ENCODE measurements around the gene ADAD2. TPM values are rescaled to one million over a fixed set of nuclear protein-coding genes. Genes with fewer than 3 reads are reported as not detected.

Gene ADAD2
- total and polyA plus RNA-seq, 2 donors (not counting 1 experiment from before 2014, with no cell fraction given) = 0.06 TPM; not detected in 1

DNA sequence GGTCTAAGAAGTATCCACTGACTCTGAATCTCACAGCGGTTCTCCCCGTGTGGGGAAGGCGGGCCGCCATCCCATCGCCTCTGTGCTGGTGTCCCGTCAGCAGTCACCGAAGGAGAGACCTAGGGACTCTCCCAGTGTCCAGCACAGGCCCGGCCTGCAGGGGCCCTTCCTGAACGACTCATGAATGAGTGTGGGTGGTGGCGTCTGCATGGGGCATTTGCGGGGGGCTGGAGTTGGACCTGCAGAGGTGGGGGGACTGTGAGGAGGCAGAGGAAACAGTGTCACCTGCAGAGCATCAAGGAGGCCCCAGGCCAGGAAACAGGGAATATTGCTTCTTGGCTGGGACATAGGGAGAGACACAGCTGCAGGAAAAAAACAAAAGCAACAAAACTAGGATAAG lies 38.5 kb downstream of the ADAD2 start:
- H2AFZ ChIP-seq (ENCODE audit: insufficient read depth, low read depth, low read length, poor library complexity, severe bottlenecking) = no peak overlapping the region
- no peaks in the 10 kb centered on the region for H3K4me1 ChIP-seq (ENCODE audit: control insufficient read depth in 2 of 2, insufficient read depth in 2 of 2, low read length in 2 of 2)
- DNase-seq (no peak), ATAC-seq (ENCODE audit: low read depth) (no peak)
- H3K4me2 ChIP-seq (replicated peaks; ENCODE audit: low read depth, low read length, poor library complexity, severe bottlenecking) = no peak overlapping the region
- no peak overlapping the region for H3K27ac ChIP-seq (ENCODE audit: low read length in 2 of 2)
- no peaks in the 10 kb centered on the region for H3K79me2 ChIP-seq (ENCODE audit: control insufficient read depth, insufficient read depth, low read length)
- TF ChIP-seq, protein P1, sequence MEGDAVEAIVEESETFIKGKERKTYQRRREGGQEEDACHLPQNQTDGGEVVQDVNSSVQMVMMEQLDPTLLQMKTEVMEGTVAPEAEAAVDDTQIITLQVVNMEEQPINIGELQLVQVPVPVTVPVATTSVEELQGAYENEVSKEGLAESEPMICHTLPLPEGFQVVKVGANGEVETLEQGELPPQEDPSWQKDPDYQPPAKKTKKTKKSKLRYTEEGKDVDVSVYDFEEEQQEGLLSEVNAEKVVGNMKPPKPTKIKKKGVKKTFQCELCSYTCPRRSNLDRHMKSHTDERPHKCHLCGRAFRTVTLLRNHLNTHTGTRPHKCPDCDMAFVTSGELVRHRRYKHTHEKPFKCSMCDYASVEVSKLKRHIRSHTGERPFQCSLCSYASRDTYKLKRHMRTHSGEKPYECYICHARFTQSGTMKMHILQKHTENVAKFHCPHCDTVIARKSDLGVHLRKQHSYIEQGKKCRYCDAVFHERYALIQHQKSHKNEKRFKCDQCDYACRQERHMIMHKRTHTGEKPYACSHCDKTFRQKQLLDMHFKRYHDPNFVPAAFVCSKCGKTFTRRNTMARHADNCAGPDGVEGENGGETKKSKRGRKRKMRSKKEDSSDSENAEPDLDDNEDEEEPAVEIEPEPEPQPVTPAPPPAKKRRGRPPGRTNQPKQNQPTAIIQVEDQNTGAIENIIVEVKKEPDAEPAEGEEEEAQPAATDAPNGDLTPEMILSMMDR (IDR thresholded peaks at IDR 0.05) = no peak
- TF ChIP-seq EZH2 (IDR thresholded peaks at IDR 0.05; ENCODE audit: borderline replicate concordance, insufficient read depth, low read depth, low read length, poor library complexity, severe bottlenecking) = no peak
- H3K9me3 ChIP-seq (ENCODE audit: control extremely low read depth in 1 of 3, control insufficient read depth in 2 of 3, insufficient read depth in 1 of 3, low read length in 2 of 3) = no peaks in the 10 kb centered on the region
- ChIA-PET POLR2A (no interaction called here), CTCF (no interaction called here)
- WGBS (ENCODE audit: insufficient coverage) = 97% methylated on average over 11 of the region's 11 CpGs
- Mint-ChIP-seq H3K27ac (no peak overlapping the region), H3K4me1 (no peaks in the 10 kb centered on the region), H3K27me3 (peaks cover 28% of the 10 kb centered on the region), H3K4me3 (no peak overlapping the region), H3K9me3 (ENCODE audit: insufficient read depth) (no peaks in the 10 kb centered on the region)
- H3K4me3 ChIP-seq (ENCODE audit: control extremely low read depth in 1 of 5, extremely low read depth in 1 of 5, insufficient read depth in 1 of 5, low read depth in 2 of 5, low read length in 4 of 5) = no peak overlapping the region
- peaks cover 0 to 6% (median 0%) of the 10 kb centered on the region in 4 experiments for H3K27me3 ChIP-seq (replicated peaks in 1 of 4; ENCODE audit: control extremely low read depth in 1 of 4, control insufficient read depth in 3 of 4, insufficient read depth in 4 of 4, low read length in 3 of 4)
- H3K9ac ChIP-seq (ENCODE audit: low read length) = no peak overlapping the region
- intact Hi-C loops (cut with micrococcal nuclease) = no loop called here
- no peaks in the 10 kb centered on the region for H4K20me1 ChIP-seq (ENCODE audit: control insufficient read depth, insufficient read depth, low read length, poor library complexity, severe bottlenecking)
- no peaks in the 10 kb centered on the region for H3K36me3 ChIP-seq (replicated peaks in 1 of 2; ENCODE audit: control extremely low read depth in 1 of 2, control insufficient read depth in 1 of 2, extremely low read depth in 1 of 2, insufficient read depth in 2 of 2, low read length in 1 of 2)

DNA sequence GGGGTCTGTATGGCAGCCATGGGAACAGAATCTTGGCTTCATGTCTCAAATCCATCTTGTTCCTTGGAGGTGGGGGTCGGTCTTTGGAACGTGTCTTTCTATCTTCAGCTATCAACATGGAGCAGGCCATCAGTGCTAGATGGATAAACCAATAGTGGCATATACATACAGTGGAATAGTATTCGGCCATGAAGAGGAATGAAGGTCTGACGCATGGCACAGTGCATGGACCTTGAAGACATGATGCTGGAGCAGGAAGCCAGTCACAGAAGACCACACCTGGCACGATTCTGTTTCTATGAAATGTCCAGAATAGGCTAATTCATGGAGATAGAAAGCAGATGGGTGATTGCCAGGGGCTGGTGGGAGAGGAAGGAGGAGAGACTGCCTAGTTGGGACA lies 41.1 kb downstream of the ADAD2 start:
- DNase-seq (no peak), ATAC-seq (ENCODE audit: low read depth) (no peak)
- Mint-ChIP-seq H3K27ac (no peak overlapping the region), H3K27me3 (peaks cover 15% of the 10 kb centered on the region), H3K9me3 (ENCODE audit: insufficient read depth) (no peaks in the 10 kb centered on the region), H3K4me1 (no peaks in the 10 kb centered on the region), H3K4me3 (no peak overlapping the region)
- Histone ChIP-seq H2AFZ (ENCODE audit: insufficient read depth, low read depth, low read length, poor library complexity, severe bottlenecking) (no peak overlapping the region), H3K36me3 (replicated peaks in 1 of 2; ENCODE audit: control extremely low read depth in 1 of 2, control insufficient read depth in 1 of 2, extremely low read depth in 1 of 2, insufficient read depth in 2 of 2, low read length in 1 of 2) (no peaks in the 10 kb centered on the region), H3K27me3 (replicated peaks in 1 of 4; ENCODE audit: control extremely low read depth in 1 of 4, control insufficient read depth in 3 of 4, insufficient read depth in 4 of 4, low read length in 3 of 4) (no peaks in the 10 kb centered on the region), H3K9ac (ENCODE audit: low read length) (no peak overlapping the region), H3K79me2 (ENCODE audit: control insufficient read depth, insufficient read depth, low read length) (no peaks in the 10 kb centered on the region), H3K4me1 (ENCODE audit: control insufficient read depth in 2 of 2, insufficient read depth in 2 of 2, low read length in 2 of 2) (no peaks in the 10 kb centered on the region), H3K4me2 (replicated peaks; ENCODE audit: low read depth, low read length, poor library complexity, severe bottlenecking) (no peak overlapping the region), H3K9me3 (ENCODE audit: control extremely low read depth in 1 of 3, control insufficient read depth in 2 of 3, insufficient read depth in 1 of 3, low read length in 2 of 3) (no peaks in the 10 kb centered on the region), H4K20me1 (ENCODE audit: control insufficient read depth, insufficient read depth, low read length, poor library complexity, severe bottlenecking) (no peaks in the 10 kb centered on the region), H3K27ac (ENCODE audit: low read length in 2 of 2) (no peak overlapping the region), H3K4me3 (ENCODE audit: control extremely low read depth in 1 of 5, extremely low read depth in 1 of 5, insufficient read depth in 1 of 5, low read depth in 2 of 5, low read length in 4 of 5) (no peak overlapping the region)
- WGBS (ENCODE audit: insufficient coverage) = 92% methylated on average over 3 of the region's 5 CpGs
- CTCF ChIA-PET = no interaction called here
- POLR2A ChIA-PET = no interaction called here
- TF ChIP-seq, protein P1 (IDR thresholded peaks at IDR 0.05) = no peak
- no peak for TF ChIP-seq EZH2 (IDR thresholded peaks at IDR 0.05; ENCODE audit: borderline replicate concordance, insufficient read depth, low read depth, low read length, poor library complexity, severe bottlenecking)
- intact Hi-C loops (cut with micrococcal nuclease) = no loop called here
